ENCODE measurements around the gene PRDM12. TPM values are rescaled to one million over a fixed set of nuclear protein-coding genes. Genes with fewer than 3 reads are reported as not detected.

The PRDM12 gene
- total RNA-seq, 4 donors from 2014 or later = not detected

GRCh38 chr9:130630071-130630450 lies 34.3 kb upstream of the PRDM12 start:
- in situ Hi-C loops (cut with MboI; ENCODE audit: low sequenced_read_pairs in 4 of 4) = no loop called here
- Histone ChIP-seq H3K4me1 (no peaks in the 10 kb centered on the region), H3K27me3 (no peaks in the 10 kb centered on the region), H3K9me3 (no peaks in the 10 kb centered on the region), H3K36me3 (peaks cover 2 to 82% of the 10 kb centered on the region in 2 donors), H3K27ac (no peak overlapping the region), H3K4me3 (no peak overlapping the region)
- intact Hi-C loops (cut with DNase I; ENCODE audit: low total_unique reads) = no loop called here
- no peak for DNase-seq
- no peak for ATAC-seq
- TF ChIP-seq POLR2A (IDR thresholded peaks at IDR 0.05) = no peak
- no peak for TF ChIP-seq CTCF (IDR thresholded peaks at IDR 0.05 in 4 of 5, conservative IDR thresholded peaks at IDR 0.05 in 1 of 5)

GRCh38 chr9:130630506-130631330 lies 33.7 kb upstream of the PRDM12 start:
- Histone ChIP-seq H3K9me3 (no peaks in the 10 kb centered on the region), H3K4me1 (no peaks in the 10 kb centered on the region), H3K4me3 (no peak overlapping the region), H3K27ac (no peak overlapping the region), H3K36me3 (peaks cover 2 to 82% of the 10 kb centered on the region in 2 donors), H3K27me3 (no peaks in the 10 kb centered on the region)
- ATAC-seq = no peak
- intact Hi-C loops (cut with DNase I; ENCODE audit: low total_unique reads) = no loop called here
- TF ChIP-seq POLR2A (IDR thresholded peaks at IDR 0.05) (no peak), CTCF (IDR thresholded peaks at IDR 0.05 in 4 of 5, conservative IDR thresholded peaks at IDR 0.05 in 1 of 5) (no peak)
- in situ Hi-C loops (cut with MboI; ENCODE audit: low sequenced_read_pairs in 4 of 4) = no loop called here
- DNase-seq = no peak

- in situ Hi-C loops (cut with MboI; ENCODE audit: low sequenced_read_pairs in 4 of 4) (no loop called here), intact Hi-C loops (cut with DNase I; ENCODE audit: low total_unique reads) (no loop called here)
- Histone ChIP-seq H3K9me3 (no peaks in the 10 kb centered on the region), H3K4me1 (no peaks in the 10 kb centered on the region), H3K27ac (no peak overlapping the region), H3K4me3 (no peak overlapping the region), H3K36me3 (peaks cover 2 to 82% of the 10 kb centered on the region in 2 donors), H3K27me3 (no peaks in the 10 kb centered on the region)
- TF ChIP-seq CTCF (IDR thresholded peaks at IDR 0.05 in 4 of 5, conservative IDR thresholded peaks at IDR 0.05 in 1 of 5) (no peak), POLR2A (IDR thresholded peaks at IDR 0.05) (no peak)
- ATAC-seq (no peak), DNase-seq (no peak)
Observed at GRCh38 chr9:130631331-130632080, 32.9 kb upstream of the PRDM12 start.

GRCh38 chr9:130632081-130632710 lies 32.2 kb upstream of the PRDM12 start:
- H3K4me1 ChIP-seq = no peaks in the 10 kb centered on the region
- DNase-seq = no peak

More at GRCh38 chr9:130632081-130632710, 32.2 kb upstream of the PRDM12 start:
- Histone ChIP-seq H3K27ac (no peak overlapping the region), H3K36me3 (peaks cover 2 to 80% of the 10 kb centered on the region in 2 donors), H3K27me3 (no peaks in the 10 kb centered on the region), H3K4me3 (no peak overlapping the region), H3K9me3 (no peaks in the 10 kb centered on the region)
- in situ Hi-C loops (cut with MboI; ENCODE audit: low sequenced_read_pairs in 4 of 4) = no loop called here
- intact Hi-C loops (cut with DNase I; ENCODE audit: low total_unique reads) = no loop called here
- no peak for ATAC-seq
- no peak for TF ChIP-seq POLR2A (IDR thresholded peaks at IDR 0.05)
- no peak for TF ChIP-seq CTCF (IDR thresholded peaks at IDR 0.05 in 4 of 5, conservative IDR thresholded peaks at IDR 0.05 in 1 of 5)
